Glomerular visceral epithelial cell (primary cell): Measurements from ENCODE around the gene NR6A1.

ENCODE experiments used
- DNase-seq: peaks from one replicate; pipeline ENCODE4 v3.0.0-alpha.2; 2016; ENCODE audit errors: extremely low spot score

Gene NR6A1

DNA sequence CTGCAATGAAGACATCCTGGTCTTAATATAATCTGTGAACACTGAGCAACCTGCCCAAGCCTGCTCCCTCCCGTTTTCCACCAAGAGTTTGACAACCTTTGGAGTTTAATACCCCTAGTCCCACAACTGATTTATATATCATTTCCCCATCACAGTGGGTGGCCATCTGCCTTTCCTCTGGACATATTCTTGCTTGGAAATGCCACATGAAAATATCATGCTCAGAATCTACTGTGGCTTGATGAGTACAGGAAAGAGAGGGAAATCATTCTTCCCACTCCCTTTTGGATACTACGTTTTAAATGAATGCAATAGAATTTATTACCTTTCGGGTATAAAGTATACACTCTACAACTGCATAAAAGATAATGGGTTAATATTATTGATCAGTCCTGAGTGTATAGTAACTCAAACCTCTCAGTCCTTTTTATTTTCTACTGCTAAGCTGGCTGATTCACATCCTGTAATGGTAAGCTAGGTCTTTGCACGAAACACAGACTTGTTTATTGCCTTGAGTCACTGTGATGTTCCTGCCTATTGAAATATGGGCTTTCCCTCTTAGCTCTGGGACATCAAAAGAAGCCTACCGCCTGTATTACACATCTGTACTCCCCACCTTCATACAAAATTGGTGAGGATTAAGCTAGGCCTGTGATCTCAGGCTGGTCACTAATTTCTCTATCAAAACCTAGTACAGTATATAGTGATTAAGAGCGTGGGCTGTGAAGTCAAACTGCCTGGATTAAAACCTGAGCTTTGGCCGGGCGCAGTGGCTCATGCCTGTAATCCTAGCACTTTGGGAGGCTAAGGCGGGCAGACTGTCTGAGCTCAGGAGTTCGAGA lies 196.4 kb downstream of the NR6A1 start:
- peak; percentile 61 for DNase-seq

DNA sequence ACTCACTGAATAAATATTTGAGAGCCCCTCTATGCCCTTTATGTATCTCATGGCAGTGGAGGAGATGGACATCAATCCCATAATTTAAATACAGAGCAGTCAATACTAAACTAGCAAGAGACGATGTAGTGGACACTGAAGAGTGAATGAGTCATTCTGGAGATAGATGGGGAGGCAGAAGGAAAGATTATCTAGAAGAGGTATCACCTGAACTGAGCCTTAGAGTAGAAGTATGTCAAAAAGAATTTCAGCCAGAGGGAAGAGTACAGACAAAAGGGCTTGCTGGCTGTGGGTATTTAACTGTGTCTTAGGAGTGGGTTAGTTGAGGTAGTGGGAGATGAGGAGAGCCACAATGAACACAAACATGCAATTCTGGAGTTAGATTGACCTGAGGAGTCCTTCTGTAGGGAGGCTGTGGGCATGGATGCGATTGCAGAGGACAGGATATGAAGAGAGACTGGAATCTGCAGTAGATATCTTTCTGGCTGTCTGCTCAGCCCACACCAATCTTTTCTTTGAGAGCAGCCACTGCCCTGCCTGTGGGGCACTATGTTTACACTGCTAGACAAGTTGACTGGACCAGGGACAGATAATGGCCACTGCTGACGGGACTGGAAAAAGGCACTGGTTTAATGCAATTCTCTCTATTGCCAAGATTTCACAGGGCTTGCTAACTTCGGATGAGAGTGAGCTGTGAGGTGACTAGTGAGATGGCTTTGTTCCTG lies 200.0 kb downstream of the NR6A1 start:
- DNase-seq = no peak

- DNase-seq = no peak
Observed at GRCh38 chr9:124569942-124570341, 201.2 kb downstream of the NR6A1 start.

DNA sequence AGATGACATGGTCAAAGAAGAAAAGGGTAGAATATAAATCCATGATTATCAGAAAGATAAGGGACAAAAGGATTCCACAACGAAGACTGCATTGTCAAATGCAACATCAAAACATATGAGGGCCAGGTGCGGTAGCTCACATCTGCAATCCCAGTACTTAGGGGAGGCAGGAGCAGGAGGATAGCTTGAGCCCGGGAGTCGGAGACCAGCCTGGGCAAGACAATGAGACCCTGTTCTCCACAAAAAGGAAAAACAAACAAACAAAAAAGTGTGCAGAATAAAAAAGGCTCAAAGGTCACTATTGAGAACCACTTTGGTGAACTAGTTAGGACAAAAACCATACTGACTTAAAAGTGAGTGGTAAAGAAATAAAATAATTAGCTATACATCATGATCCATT lies 203.7 kb downstream of the NR6A1 start:
- no peak for DNase-seq

DNA sequence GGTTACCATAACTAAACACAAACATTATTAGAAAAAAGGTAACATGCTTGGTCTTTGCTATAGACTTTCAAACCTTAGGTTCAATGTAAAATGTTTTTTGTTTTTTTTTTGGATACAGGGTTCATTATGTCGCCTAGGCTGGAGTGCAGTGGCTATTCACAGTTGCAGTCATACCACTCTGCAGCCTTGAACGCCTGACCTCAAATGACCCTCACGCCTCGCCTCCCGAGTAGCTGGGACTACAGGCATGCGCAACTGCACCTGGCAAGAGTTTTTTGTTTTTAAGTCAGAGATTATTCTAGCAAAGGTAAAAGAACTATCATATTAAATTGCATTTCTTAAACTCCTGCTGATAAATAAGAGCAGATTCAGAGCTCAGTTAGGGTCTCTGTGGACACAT lies 208.8 kb downstream of the NR6A1 start:
- DNase-seq = no peak

DNA sequence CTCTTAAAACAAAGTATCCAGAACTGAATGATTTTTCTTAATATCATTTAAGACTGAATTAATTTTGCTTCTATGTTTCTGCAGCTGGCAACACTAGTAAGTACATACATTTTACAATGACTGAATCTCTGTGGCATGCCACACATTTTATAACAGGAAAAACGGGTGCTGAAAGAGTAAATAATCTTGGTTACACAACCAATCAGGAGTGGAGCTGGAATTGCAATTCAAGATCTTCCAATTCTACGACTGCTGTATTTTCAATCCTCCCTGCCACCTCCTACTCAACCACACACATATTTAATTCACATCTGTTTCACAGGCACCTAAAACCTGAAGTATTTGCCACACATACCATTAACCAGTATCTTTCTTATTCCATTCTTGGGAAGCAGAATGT lies 211.2 kb downstream of the NR6A1 start:
- DNase-seq = no peak

GRCh38 chr9:124558777-124559470 lies 212.2 kb downstream of the NR6A1 start:
- no peak for DNase-seq

- DNase-seq = no peak
Observed at GRCh38 chr9:124557895-124558294, 213.2 kb downstream of the NR6A1 start.

- DNase-seq = no peak
Observed at GRCh38 chr9:124555043-124555442, 216.1 kb downstream of the NR6A1 start.

DNA sequence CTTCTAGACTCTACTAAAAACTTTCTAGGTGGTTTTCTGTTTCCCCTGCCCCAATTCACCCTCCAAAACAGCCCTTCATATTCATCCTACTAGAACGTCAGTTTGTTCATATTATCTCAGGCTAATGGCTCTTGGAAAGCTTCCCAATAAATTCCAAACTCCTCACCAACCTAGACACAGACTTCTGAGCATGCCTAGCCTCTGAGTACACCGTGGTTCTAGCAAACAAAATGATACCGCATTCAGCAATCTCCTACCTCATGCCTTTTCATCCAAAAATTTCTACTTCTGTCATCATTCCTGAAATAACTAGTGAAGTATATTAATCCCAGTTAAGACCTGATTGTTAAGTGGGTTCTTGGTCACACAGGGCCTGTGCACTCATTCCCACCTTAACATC lies 217.4 kb downstream of the NR6A1 start:
- DNase-seq = peak; percentile 80

DNA sequence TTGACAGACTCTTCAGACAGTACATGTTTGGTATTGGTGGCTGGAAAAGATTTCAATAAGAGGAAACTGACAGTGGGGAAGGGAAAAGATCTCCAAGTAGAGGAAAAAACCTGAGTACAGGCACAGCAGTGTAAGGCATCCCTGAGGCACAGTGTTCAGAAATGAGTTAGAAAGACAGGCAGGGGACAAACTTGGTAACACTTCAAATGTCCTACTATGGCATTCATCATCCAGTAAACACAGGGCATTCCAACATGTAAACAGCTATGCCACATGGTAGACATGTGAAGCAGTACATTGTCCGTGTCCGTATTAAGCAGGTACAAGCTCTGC lies 218.9 kb downstream of the NR6A1 start:
- DNase-seq = no peak

GRCh38 chr9:124551472-124552272 lies 219.4 kb downstream of the NR6A1 start:
- DNase-seq = peak; percentile 84

DNA sequence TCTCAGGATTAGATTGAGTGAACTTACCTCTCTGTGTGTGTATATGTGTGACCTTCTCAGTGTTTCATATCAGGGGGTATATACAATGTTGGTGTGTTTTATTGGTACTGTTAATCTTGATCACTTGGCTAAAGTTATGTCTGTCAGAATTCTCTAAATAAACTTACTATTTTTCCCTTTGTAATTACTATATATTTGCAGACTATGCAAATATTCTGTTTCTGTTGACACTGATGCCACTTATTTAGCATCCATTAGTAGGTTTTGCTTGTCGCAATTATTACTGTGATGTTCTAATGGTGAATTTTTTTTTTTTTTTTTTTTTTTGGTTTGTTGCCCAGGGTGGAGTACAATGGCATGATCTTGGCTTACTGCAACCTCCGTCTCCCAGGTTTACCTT lies 221.0 kb downstream of the NR6A1 start:
- no peak for DNase-seq

DNA sequence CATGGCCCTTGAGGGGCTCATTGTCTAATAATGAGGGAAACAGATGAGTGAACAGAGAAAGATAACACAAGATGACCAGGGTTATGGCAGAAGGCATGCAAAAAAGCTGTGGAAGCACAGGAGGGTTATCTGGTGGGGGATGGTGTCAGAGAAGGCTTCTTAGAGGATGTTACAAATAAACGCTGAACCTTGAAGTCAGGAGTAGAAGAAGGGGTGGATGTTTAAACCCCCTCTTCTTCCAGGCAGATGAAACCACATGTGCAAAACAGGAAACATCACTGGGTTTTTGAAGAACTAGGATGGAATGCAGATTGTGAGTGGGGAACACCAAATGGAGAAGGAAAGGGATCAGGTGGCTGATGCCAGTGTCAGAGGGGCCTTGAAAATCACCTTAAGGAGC lies 222.1 kb downstream of the NR6A1 start:
- no peak for DNase-seq

DNA sequence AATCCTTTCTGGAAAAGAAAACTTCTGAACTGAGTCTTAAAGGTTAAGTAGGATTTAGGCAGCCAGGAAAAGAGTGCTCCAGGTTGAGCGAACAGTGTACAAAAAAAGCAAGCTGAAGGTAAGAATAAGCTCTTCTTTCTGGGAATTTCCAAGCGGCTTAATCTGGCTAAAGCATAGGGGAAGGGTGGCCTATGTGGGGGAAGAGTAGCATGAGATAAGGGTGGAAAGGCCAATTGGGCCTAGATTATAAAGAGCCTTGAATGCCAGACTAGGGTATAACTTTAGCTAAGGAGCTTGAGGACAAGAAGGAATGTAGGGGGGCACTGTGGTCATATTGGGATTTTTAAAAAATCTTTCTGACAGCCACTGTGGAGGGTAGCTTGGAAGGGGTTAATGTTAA lies 226.6 kb downstream of the NR6A1 start:
- no peak for DNase-seq

DNA sequence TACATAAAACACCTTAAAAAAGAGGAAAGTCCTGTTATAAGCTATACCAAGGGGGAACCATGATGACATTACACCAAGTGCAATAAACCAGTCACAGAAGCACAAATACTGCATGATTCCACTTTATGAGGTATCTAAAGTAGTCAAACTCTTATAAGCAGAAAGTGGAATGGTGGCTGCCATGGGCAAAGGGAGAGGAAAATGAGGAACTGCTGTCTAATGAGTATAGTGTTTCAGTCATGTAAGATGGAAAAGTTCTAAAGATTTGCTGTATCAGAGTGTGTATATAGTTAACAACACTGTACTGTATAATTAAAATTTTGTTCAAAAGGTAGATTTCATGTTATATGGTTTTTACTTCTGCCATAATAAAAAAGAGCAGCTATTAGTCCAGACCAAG lies 229.3 kb downstream of the NR6A1 start:
- DNase-seq = no peak

GRCh38 chr9:124537926-124538325 lies 233.2 kb downstream of the NR6A1 start:
- no peak for DNase-seq

DNA sequence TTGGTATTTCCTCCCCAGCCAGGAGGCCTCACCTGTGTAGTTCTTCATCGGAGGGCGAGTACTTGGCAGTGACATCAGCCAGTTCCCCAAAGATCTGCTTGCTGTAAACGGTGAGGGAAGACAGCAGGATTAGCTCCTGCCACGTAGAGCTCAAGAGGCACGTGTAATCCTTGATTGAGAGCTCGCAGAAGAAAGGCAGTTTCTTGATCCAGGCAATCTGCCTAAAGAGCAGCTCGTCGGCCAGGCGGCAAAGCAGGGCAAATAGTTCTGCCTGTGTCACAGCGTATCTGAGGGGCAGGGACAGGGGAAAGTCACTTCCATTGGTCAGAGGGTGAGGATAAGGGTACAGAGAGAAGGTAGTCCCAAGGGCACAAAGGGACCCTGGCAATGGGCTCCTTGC lies 235.3 kb downstream of the NR6A1 start:
- DNase-seq = no peak

DNA sequence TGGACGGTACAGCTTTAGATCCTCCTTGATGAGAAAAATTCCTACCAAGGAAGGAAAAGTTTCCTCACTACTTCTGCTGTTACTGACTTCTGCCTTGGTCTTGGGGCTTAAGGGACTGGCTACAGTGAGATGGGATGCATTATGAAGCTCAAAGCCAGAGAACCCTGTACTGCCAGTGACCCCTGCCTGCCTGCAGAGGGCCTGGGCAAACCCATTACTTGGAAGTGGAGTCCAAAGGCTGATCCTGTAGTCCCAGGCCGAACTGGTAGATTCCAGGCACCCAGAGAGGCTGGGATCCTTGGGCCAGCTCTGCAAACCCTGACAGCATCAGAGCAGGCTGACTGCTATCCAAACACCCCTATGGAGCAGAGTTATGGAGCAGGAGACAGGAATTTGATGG lies 238.2 kb downstream of the NR6A1 start:
- no peak for DNase-seq

- no peak for DNase-seq
Observed at GRCh38 chr9:124531115-124531514, 240.0 kb downstream of the NR6A1 start.

DNA sequence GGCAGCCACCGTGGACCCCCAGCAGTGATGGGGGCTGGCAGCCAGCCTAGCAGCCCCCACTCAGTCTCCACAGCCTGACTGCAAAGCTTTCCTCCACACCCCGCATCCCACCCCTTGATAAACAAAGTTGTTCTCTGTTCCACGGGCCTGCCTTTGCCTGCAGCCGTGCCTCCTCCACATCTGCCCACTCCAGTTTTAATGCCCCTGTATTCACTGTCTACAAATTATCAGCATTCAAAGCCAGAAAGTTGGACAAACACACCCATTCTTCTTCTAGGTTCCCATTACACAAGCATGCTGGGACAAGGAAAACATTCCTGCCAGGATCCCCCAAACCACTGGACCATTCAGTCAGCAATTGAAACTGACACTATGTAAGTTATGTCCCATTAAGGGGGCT lies 240.9 kb downstream of the NR6A1 start:
- no peak for DNase-seq

GRCh38 chr9:124527781-124528180 lies 243.3 kb downstream of the NR6A1 start:
- peak; percentile 26 for DNase-seq
